SU-DHL-6 (cell line): ENCODE measurements around the gene CPNE8.

Source experiments
- EZH2phosphoT487 ChIP-seq: fragments of 200-600 bp; sonication (generic), shearing (Covaris generic); conservative IDR thresholded peaks from 2 replicates; pipeline ENCODE4 v1.6.1; 2018; ENCODE audit warnings: mild to moderate bottlenecking, antibody characterized with exemption, low read length, moderate library complexity, mixed read lengths
- TF ChIP-seq, protein P1 (sequence below): fragments of 200-600 bp; sonication (generic); IDR thresholded peaks from one replicate; pipeline ENCODE4 v1.5.1; 2017; ENCODE audit warnings: antibody characterized with exemption, mild to moderate bottlenecking, low read length, moderate library complexity; ENCODE audit not compliant: insufficient read depth, poor library complexity, severe bottlenecking

DNA sequence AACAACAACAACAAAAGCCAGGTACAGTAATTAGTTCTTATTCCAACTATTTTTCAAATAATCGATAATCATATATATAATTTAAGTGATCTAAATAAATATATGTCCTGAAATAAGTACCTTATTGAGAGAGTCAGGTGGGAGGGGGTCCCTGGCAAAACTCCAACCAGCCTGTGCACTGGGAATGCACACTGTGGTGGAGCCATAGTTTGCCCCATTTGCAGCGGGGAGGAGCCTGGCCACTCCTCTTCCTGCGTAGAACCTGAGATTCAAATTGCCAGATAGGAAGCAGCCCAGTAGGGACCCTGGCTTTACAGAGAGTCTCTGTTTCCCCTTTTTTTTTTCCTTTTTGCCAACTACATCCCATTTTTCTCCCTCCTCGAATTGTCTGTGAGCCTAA lies 26.4 kb downstream of the CPNE8 start:
- TF ChIP-seq, protein P1, sequence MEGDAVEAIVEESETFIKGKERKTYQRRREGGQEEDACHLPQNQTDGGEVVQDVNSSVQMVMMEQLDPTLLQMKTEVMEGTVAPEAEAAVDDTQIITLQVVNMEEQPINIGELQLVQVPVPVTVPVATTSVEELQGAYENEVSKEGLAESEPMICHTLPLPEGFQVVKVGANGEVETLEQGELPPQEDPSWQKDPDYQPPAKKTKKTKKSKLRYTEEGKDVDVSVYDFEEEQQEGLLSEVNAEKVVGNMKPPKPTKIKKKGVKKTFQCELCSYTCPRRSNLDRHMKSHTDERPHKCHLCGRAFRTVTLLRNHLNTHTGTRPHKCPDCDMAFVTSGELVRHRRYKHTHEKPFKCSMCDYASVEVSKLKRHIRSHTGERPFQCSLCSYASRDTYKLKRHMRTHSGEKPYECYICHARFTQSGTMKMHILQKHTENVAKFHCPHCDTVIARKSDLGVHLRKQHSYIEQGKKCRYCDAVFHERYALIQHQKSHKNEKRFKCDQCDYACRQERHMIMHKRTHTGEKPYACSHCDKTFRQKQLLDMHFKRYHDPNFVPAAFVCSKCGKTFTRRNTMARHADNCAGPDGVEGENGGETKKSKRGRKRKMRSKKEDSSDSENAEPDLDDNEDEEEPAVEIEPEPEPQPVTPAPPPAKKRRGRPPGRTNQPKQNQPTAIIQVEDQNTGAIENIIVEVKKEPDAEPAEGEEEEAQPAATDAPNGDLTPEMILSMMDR, result no peak
- TF ChIP-seq EZH2phosphoT487, result no peak
